ENCODE results near the gene LZTR1.

Gene LZTR1

DNA sequence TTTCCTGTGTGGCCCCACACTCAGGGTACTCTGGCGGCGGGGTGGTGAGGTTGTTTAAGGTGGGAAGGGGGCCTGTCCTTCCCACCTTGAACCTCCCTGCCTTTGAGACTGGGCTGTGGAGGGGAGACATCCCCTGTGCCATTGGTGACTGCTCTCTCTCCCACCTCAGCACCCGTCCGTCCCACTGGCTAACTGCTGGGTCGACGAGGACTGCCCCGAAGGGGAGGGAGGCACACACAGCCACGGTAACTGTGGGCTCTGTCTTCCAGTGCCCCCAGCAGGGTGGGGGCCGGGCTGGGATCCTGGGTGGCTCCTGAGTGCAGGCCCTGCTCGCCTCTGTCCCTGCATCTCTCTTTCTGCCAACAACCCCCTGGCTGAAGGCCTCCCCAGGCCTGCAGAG is 40.4 kb downstream of the LZTR1 start:
- Mint-ChIP-seq H3K36me3 (ENCODE audit: low read depth) (no peaks in the 10 kb centered on the region), H3K27me3 (ENCODE audit: low read depth, poor library complexity) (peaks cover 6% of the 10 kb centered on the region), H3K9me3 (peaks cover 4% of the 10 kb centered on the region), H3K27ac (no peak overlapping the region), H3K4me3 (no peak overlapping the region), H3K4me1 (peaks cover 26% of the 10 kb centered on the region)
- TF ChIP-seq, protein P1, sequence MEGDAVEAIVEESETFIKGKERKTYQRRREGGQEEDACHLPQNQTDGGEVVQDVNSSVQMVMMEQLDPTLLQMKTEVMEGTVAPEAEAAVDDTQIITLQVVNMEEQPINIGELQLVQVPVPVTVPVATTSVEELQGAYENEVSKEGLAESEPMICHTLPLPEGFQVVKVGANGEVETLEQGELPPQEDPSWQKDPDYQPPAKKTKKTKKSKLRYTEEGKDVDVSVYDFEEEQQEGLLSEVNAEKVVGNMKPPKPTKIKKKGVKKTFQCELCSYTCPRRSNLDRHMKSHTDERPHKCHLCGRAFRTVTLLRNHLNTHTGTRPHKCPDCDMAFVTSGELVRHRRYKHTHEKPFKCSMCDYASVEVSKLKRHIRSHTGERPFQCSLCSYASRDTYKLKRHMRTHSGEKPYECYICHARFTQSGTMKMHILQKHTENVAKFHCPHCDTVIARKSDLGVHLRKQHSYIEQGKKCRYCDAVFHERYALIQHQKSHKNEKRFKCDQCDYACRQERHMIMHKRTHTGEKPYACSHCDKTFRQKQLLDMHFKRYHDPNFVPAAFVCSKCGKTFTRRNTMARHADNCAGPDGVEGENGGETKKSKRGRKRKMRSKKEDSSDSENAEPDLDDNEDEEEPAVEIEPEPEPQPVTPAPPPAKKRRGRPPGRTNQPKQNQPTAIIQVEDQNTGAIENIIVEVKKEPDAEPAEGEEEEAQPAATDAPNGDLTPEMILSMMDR (IDR thresholded peaks at IDR 0.05): no peak
- no peak for DNase-seq

DNA sequence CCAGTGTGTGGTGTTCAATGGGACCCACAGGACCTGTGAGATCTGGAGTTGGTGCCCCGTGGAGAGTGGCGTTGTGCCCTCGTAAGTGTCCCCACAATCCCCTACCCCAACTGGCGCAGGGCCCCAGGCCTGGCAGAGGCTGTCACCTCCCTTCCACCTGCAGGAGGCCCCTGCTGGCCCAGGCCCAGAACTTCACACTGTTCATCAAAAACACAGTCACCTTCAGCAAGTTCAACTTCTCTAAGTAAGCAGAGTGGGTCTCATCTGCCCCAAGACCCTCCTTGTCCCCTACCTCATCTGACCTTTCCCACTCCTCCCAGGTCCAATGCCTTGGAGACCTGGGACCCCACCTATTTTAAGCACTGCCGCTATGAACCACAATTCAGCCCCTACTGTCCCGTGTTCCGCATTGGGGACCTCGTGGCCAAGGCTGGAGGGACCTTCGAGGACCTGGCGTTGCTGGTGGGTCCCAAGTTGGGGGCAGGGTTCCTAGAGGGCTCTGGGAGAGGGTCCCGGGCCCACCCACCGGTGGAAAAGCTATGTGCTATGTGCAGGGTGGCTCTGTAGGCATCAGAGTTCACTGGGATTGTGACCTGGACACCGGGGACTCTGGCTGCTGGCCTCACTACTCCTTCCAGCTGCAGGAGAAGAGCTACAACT is 41.0 kb downstream of the LZTR1 start:
- Mint-ChIP-seq H3K27me3 (ENCODE audit: low read depth, poor library complexity) (peaks cover 6% of the 10 kb centered on the region), H3K4me1 (peaks cover 20% of the 10 kb centered on the region), H3K9me3 (peaks cover 4% of the 10 kb centered on the region), H3K4me3 (no peak overlapping the region), H3K27ac (no peak overlapping the region), H3K36me3 (ENCODE audit: low read depth) (no peaks in the 10 kb centered on the region)
- DNase-seq: no peak
- TF ChIP-seq, protein P1 (IDR thresholded peaks at IDR 0.05): no peak

DNA sequence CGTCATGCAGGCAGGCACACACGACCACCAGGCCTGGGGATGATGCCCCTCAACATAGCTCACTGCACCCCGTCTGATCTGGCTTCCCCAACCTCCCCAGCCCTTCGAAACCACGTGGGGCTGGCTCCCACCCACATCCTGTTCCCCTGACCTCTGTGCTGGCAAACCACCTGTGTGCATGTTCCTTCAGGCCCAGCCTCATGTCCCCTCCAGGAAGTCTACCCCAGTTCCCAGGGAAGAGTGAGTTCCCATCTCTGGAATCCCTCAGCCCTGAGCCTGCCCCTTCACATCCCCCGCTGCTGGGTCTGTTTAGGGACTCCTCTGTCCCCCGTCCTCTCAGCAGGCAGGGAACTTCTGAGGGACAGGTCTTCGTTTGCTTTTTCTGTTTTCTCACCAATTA is 43.2 kb downstream of the LZTR1 start:
- TF ChIP-seq, protein P1 (IDR thresholded peaks at IDR 0.05): no peak
- Mint-ChIP-seq H3K27ac (no peak overlapping the region), H3K9me3 (peaks cover 12% of the 10 kb centered on the region), H3K4me1 (peaks cover 27% of the 10 kb centered on the region), H3K4me3 (no peak overlapping the region), H3K27me3 (ENCODE audit: low read depth, poor library complexity) (peaks cover 10% of the 10 kb centered on the region), H3K36me3 (ENCODE audit: low read depth) (no peaks in the 10 kb centered on the region)
- DNase-seq: no peak

DNA sequence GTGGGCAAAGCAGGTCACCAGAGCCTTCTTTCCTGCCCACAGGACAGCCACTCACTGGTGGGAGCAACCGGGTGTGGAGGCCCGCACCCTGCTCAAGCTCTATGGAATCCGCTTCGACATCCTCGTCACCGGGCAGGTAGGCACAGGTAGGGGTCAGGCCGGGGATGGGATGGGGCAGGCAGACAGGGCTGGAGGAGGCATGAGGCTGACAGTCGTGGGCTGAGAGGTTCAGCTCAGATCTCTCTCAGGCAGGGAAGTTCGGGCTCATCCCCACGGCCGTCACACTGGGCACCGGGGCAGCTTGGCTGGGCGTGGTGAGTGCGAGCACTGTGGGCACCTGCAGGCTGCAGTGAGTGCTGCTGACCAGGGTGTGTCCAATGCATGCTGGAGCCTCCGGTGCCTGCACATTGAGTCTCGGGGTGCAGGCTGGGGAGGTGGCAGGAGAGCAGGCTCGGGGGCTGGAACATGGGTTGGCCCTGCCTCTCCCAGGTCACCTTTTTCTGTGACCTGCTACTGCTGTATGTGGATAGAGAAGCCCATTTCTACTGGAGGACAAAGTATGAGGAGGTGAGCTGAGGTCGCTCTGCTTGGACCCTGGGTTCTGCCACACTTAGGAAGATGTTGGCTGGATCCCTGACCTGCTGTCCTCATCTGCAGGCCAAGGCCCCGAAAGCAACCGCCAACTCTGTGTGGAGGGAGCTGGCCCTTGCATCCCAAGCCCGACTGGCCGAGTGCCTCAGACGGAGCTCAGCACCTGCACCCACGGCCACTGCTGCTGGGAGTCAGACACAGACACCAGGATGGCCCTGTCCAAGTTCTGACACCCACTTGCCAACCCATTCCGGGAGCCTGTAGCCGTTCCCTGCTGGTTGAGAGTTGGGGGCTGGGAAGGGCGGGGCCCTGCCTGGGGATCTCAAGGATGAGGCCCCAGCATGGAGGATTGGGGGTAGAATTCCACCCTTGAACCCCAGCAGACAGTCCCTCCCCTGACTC is 44.0 kb downstream of the LZTR1 start:
- Mint-ChIP-seq H3K27me3 (ENCODE audit: low read depth, poor library complexity) (peaks cover 18% of the 10 kb centered on the region), H3K27ac (no peak overlapping the region), H3K36me3 (ENCODE audit: low read depth) (no peaks in the 10 kb centered on the region), H3K4me3 (no peak overlapping the region), H3K4me1 (peaks cover 29% of the 10 kb centered on the region), H3K9me3 (peaks cover 14% of the 10 kb centered on the region)
- TF ChIP-seq, protein P1 (IDR thresholded peaks at IDR 0.05): no peak
- DNase-seq: no peak

DNA sequence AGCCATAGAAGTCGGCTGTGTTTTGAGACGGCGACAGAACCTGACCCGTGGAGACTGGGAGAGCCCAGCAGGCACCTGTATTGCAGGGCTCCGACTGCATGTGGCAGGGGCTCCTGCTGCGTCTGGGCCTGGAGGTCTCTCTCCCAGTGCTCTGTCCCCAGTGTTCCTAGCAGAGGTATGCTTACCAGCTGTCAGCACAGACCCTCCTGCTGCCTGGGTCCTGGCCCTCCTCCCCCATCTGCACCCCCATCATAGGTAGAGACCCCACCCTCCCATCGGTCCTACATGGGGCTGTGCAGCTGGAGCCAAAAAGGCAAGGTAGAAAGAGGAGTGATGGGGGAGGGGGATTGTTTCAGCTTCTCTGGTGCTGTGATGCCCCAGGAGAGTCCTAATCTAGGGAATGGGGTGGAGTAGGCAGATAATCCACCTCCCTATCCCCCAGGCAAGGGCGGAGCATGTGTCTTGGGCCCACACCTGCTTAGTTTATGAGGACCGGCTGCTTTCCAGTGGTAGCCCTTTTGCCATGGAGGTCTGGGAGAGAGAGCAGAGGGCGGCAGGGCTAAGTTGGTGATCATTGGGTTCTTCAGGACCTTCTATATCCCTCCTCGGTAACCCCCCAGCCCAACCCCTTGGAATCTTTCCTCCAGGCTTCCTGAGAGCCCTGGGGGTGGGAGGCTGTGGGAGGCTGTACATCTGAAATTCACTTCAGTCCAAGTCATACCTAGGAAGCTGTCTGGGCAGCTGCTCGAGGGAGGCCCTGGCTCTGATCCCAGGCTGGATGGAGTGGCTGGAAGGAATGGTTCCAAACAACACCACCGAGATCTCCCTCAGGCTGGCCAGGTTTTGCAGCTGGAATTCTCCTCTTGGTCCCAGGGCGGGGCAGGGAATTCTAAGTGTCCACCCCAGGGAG is 44.9 kb downstream of the LZTR1 start:
- no peaks in the 10 kb centered on the region for H3K36me3 Mint-ChIP-seq (ENCODE audit: low read depth)
- no peak for DNase-seq
- peaks cover 27% of the 10 kb centered on the region for H3K27me3 Mint-ChIP-seq (ENCODE audit: low read depth, poor library complexity)
- TF ChIP-seq, protein P1 (IDR thresholded peaks at IDR 0.05): no peak
- peaks cover 33% of the 10 kb centered on the region for H3K4me1 Mint-ChIP-seq
- H3K27ac Mint-ChIP-seq: no peak overlapping the region
- H3K9me3 Mint-ChIP-seq: peaks cover 14% of the 10 kb centered on the region
- no peak overlapping the region for H3K4me3 Mint-ChIP-seq

Measured in nephron progenitor cell (in vitro differentiated cells).